BLaER1 (cell line): ENCODE data around the gene MAGI2.

Experiments used
- H3K27ac ChIP-seq: shearing (Covaris generic); formaldehyde crosslinking; 2 replicates; pipeline ENCODE4 v1.8.1; 2022
- H3K27me3 ChIP-seq: shearing (Covaris generic); formaldehyde crosslinking; 2 replicates; pipeline ENCODE4 v1.8.1; 2022
- H3K36me3 ChIP-seq: shearing (Covaris generic); formaldehyde crosslinking; 2 replicates; pipeline ENCODE4 v1.8.1; 2022
- H3K4me1 ChIP-seq: shearing (Covaris generic); formaldehyde crosslinking; 2 replicates; pipeline ENCODE4 v1.8.1; 2022
- H3K4me2 ChIP-seq: shearing (Covaris generic); formaldehyde crosslinking; 2 replicates; pipeline ENCODE4 v1.8.1; 2022
- H3K4me3 ChIP-seq: shearing (Covaris generic); formaldehyde crosslinking; 2 replicates; pipeline ENCODE4 v1.8.1; 2022
- H3K9ac ChIP-seq: shearing (Covaris generic); formaldehyde crosslinking; 2 replicates; pipeline ENCODE4 v1.8.1; 2022
- H3K9me3 ChIP-seq: shearing (Covaris generic); formaldehyde crosslinking; 2 replicates; pipeline ENCODE4 v1.8.1; 2022
- H4K20me1 ChIP-seq: shearing (Covaris generic); formaldehyde crosslinking; 2 replicates; pipeline ENCODE4 v1.8.1; 2022
- Cebpa-rat ChIP-seq: shearing (Covaris generic); IDR thresholded peaks from 2 replicates; pipeline ENCODE4 v1.8.1; 2022

MAGI2 gene

DNA sequence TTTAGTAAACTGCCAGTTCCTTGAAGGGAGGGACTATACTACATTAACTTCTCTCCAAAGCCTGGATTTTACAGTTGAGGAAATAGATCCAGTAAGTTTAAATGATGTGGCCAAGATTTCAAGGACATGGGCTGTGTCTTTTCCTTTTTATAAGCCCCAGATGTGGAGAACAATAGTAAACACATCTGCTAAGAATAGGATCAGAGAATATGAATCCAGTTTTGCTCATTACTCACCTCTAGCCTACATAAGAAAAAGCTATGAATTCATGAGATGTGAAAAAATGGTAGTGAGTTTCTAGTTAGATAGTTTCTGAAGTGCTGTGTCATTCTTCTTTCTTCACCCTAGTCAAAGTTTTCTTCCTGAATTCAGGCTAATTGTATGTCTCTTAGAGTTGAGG is 38.6 kb downstream of the MAGI2 start:
- no peak for TF ChIP-seq Cebpa-rat
- H3K36me3 ChIP-seq: no peaks in the 10 kb centered on the region
- no peaks in the 10 kb centered on the region for H3K4me1 ChIP-seq
- no peak overlapping the region for H3K4me2 ChIP-seq
- H3K4me3 ChIP-seq: no peak overlapping the region
- no peak overlapping the region for H3K27ac ChIP-seq
- H4K20me1 ChIP-seq: no peaks in the 10 kb centered on the region
- H3K9me3 ChIP-seq: no peaks in the 10 kb centered on the region
- H3K9ac ChIP-seq: no peak overlapping the region
- no peaks in the 10 kb centered on the region for H3K27me3 ChIP-seq

DNA sequence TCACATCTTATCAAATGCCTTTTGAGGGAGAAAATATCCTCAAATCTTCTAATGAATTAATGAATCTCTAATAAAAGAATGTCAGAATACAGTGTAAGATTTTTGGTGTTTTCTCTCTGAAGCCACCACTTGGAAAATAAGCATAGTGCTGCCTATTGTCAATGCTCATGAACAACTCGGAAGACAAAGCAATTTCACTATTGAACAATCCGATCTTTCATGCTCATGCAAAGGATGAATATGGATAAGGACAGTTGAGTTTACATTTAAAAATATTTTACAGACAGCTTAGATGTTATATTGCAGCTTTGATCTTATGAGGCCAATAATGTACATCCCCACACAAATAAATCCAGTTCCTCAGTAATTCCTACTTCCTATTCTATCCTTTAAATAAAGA is 40.6 kb downstream of the MAGI2 start:
- Histone ChIP-seq H3K4me1 (no peaks in the 10 kb centered on the region), H3K9ac (no peak overlapping the region), H3K4me2 (no peak overlapping the region), H3K36me3 (no peaks in the 10 kb centered on the region), H3K27ac (no peak overlapping the region), H3K27me3 (no peaks in the 10 kb centered on the region), H3K9me3 (no peaks in the 10 kb centered on the region), H3K4me3 (no peak overlapping the region), H4K20me1 (no peaks in the 10 kb centered on the region)
- no peak for TF ChIP-seq Cebpa-rat

DNA sequence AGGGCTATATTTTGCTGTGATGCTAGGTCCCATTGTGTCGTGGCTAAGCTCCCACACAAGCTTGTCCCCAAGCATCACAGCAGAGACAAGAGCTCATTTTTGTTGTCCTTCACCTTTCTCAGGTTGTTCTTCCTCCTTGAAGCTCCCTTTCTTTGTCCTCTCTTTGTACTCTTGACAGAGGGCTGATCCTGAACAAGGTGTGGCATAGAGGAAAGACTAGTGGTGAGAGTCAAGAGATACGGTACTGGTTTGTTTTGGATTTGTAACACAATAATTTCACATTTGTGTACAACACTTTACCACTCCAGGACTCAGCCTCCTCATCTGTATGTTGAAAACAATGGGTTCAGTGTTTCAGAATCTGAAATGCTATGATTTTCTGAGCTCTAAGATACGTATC is 41.0 kb downstream of the MAGI2 start:
- no peak overlapping the region for H3K27ac ChIP-seq
- no peak for TF ChIP-seq Cebpa-rat
- no peaks in the 10 kb centered on the region for H4K20me1 ChIP-seq
- no peak overlapping the region for H3K9ac ChIP-seq
- H3K27me3 ChIP-seq: no peaks in the 10 kb centered on the region
- H3K4me2 ChIP-seq: no peak overlapping the region
- H3K4me3 ChIP-seq: no peak overlapping the region
- no peaks in the 10 kb centered on the region for H3K9me3 ChIP-seq
- H3K36me3 ChIP-seq: no peaks in the 10 kb centered on the region
- no peaks in the 10 kb centered on the region for H3K4me1 ChIP-seq

DNA sequence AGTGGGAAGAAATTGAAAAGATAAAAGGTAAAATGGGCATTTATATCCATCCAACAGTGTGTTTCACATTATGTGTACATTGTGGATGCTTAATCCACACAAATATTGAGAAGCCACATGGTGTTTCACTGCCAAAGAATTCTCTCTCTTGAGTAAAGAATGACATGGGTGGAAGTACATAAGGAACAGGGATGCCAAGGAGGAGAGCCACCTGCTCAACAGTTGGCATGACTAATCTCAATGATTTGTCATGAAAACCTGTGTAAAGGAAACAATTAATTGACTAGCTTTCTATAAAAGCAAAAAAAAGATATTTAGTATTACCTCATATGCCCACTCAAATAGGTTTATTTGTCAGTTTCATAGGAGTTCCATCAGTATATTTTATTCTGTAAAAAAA is 43.1 kb downstream of the MAGI2 start:
- H3K4me1 ChIP-seq: no peaks in the 10 kb centered on the region
- no peaks in the 10 kb centered on the region for H3K9me3 ChIP-seq
- H3K4me2 ChIP-seq: no peak overlapping the region
- no peaks in the 10 kb centered on the region for H3K27me3 ChIP-seq
- no peak overlapping the region for H3K4me3 ChIP-seq
- H3K9ac ChIP-seq: no peak overlapping the region
- H3K36me3 ChIP-seq: no peaks in the 10 kb centered on the region
- H3K27ac ChIP-seq: no peak overlapping the region
- H4K20me1 ChIP-seq: no peaks in the 10 kb centered on the region
- no peak for TF ChIP-seq Cebpa-rat

DNA sequence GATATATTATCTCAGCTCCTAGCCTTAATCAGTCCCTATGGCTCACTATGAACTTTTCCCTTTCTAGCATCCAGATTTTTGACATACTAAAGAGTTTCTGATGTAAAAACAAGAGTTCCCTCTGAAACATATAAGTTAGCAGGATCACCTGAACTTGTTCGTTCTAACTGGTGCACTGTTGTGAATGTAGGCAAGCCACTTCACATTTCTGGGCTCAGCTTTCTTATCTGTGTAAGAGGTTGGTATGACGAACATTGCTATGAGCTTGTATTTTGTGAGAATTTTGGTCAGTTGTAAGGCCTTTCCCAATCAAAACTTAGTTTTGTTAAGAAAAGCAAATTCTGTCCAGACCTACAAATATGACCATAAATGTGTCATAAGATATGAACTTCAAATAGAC is 46.1 kb downstream of the MAGI2 start:
- no peaks in the 10 kb centered on the region for H3K36me3 ChIP-seq
- no peak for TF ChIP-seq Cebpa-rat
- no peak overlapping the region for H3K27ac ChIP-seq

DNA sequence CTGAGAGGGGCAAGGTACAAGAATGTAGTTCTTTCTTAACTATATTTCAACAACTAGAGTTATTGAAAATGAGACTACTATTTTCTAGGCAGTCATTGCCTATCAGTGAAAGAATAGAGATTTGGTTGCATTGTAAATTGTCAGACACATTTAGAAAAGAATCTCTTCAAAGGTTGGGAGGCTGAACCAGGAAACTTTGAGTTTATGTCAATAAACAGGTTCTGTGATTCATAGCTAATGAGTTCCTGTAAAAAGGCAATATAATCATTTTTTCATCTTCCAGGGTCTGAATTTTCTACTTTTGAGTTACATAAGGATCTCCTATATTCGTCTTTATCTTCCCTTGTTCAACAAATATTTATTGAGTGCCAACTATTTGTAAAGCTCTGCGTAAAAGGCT is 47.1 kb downstream of the MAGI2 start:
- no peak for TF ChIP-seq Cebpa-rat
- Histone ChIP-seq H3K36me3 (no peaks in the 10 kb centered on the region), H3K27ac (no peak overlapping the region), H3K9me3 (no peaks in the 10 kb centered on the region), H3K4me1 (no peaks in the 10 kb centered on the region), H3K4me3 (no peak overlapping the region), H3K27me3 (no peaks in the 10 kb centered on the region), H3K4me2 (no peak overlapping the region), H3K9ac (no peak overlapping the region), H4K20me1 (no peaks in the 10 kb centered on the region)

More for the DNA sequence above, 46.1 kb downstream of the MAGI2 start:
- no peaks in the 10 kb centered on the region for H3K4me1 ChIP-seq
- no peaks in the 10 kb centered on the region for H3K9me3 ChIP-seq
- no peak overlapping the region for H3K4me3 ChIP-seq
- no peaks in the 10 kb centered on the region for H4K20me1 ChIP-seq
- no peak overlapping the region for H3K9ac ChIP-seq
- H3K27me3 ChIP-seq: no peaks in the 10 kb centered on the region
- no peak overlapping the region for H3K4me2 ChIP-seq

DNA sequence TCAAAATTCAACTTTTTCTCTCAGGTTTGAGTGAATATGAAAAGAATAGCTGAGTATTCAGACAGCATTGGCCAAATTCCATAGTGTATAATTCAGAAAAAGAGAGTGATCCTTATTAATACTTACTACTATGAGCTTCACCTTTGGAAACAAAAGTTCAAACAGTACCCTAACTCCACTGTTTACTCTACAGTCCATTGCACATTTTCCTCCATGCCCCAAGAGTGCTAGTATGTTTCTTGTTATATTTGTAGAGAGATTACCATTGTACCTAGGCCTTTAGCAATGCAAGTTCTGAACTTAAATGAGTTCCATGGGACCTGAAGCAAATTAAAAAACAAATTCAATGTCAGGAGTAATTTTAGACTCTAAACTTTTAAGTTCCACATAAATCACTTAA is 48.1 kb downstream of the MAGI2 start:
- H3K9me3 ChIP-seq: no peaks in the 10 kb centered on the region
- no peak overlapping the region for H3K4me2 ChIP-seq
- no peak overlapping the region for H3K9ac ChIP-seq
- H3K4me1 ChIP-seq: no peaks in the 10 kb centered on the region
- TF ChIP-seq Cebpa-rat: no peak
- H3K27ac ChIP-seq: no peak overlapping the region
- H4K20me1 ChIP-seq: no peaks in the 10 kb centered on the region
- H3K4me3 ChIP-seq: no peak overlapping the region
- no peaks in the 10 kb centered on the region for H3K27me3 ChIP-seq
- H3K36me3 ChIP-seq: no peaks in the 10 kb centered on the region

DNA sequence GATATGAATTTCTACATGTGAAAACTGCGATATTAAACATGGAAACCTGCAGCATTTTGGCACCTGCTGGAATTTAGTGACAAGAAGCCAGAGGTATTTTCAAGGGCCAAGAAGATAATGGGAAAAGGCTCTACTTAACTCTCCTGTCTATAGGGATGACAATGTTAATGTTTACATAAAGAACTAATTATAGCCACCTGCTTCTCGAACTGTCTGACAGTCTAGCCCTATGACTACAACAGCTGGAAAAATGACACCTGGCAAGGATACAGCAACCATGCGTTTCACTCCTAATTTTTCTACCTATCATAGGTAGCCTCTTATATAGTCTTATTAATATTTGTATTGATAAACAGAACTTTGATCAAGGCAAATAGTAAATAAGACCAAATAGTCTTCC is 49.6 kb downstream of the MAGI2 start:
- Histone ChIP-seq H3K9me3 (no peaks in the 10 kb centered on the region), H3K27ac (no peak overlapping the region), H3K4me2 (no peak overlapping the region), H3K9ac (no peak overlapping the region), H3K4me1 (no peaks in the 10 kb centered on the region), H3K27me3 (no peaks in the 10 kb centered on the region), H4K20me1 (no peaks in the 10 kb centered on the region), H3K4me3 (no peak overlapping the region), H3K36me3 (no peaks in the 10 kb centered on the region)
- TF ChIP-seq Cebpa-rat: no peak

DNA sequence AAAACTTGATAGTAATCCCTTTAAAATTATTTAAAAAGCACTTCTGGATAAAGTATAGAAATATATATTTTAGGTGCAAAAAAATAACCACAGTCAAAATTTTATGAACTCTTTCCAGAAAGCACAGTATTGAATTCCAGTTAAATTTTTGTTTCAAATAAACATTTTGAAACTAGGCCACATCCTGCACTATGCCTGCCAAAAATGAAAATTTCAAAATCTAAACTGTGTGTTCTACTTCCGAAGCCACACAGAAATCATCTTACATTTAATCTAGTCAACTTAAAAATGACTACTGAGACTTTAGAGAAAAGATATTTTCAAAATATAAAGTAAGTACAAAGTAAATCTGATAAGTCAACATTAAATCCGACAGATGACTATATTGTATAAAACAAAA is 50.0 kb downstream of the MAGI2 start:
- no peaks in the 10 kb centered on the region for H3K36me3 ChIP-seq
- no peak overlapping the region for H3K4me3 ChIP-seq
- H3K27me3 ChIP-seq: no peaks in the 10 kb centered on the region
- no peak overlapping the region for H3K27ac ChIP-seq
- no peaks in the 10 kb centered on the region for H4K20me1 ChIP-seq
- no peak for TF ChIP-seq Cebpa-rat
- no peak overlapping the region for H3K4me2 ChIP-seq
- H3K4me1 ChIP-seq: no peaks in the 10 kb centered on the region
- H3K9ac ChIP-seq: no peak overlapping the region
- H3K9me3 ChIP-seq: no peaks in the 10 kb centered on the region

DNA sequence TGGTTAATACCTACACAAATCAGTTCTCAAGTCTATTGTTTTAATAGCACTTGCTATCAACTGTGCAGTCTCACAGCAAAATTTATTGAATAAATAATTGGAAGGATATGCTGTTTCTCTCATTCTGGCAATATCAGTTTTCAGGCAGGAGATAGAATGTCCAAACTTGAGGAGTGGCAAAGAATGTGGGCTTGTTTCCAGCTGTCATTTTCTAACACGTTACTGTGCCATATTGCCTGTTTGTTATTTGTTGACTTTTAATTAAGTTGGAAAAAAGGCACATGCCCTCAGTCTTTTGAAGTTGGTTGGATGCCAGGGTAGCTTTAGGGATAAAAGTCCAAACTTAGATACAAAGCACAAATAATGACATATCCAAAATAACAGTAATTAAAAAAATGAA is 52.2 kb downstream of the MAGI2 start:
- no peaks in the 10 kb centered on the region for H3K36me3 ChIP-seq
- no peak overlapping the region for H3K4me2 ChIP-seq
- H3K27ac ChIP-seq: no peak overlapping the region
- H4K20me1 ChIP-seq: no peaks in the 10 kb centered on the region
- H3K9ac ChIP-seq: no peak overlapping the region
- no peaks in the 10 kb centered on the region for H3K9me3 ChIP-seq
- no peaks in the 10 kb centered on the region for H3K27me3 ChIP-seq
- H3K4me1 ChIP-seq: no peaks in the 10 kb centered on the region
- no peak overlapping the region for H3K4me3 ChIP-seq
- no peak for TF ChIP-seq Cebpa-rat

DNA sequence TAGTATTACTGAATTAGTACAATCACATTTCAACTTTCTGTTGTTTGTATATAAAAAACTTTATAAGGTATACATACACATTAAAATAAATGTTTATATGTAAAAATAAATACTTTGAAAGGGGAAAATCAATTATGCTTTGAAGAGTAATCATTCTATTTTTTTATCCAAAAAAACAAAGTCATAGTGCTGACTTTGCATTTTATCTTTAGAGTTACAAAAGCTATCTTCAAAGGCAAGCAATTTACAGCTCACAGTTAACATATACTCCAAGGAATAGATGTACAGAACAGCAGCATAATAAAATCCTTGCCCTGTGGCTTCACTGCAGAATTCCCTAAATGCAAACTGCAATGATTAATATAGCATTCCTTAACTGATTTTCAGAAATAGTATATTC is 53.2 kb downstream of the MAGI2 start:
- H3K27ac ChIP-seq: no peak overlapping the region
- H3K4me1 ChIP-seq: no peaks in the 10 kb centered on the region
- H4K20me1 ChIP-seq: no peaks in the 10 kb centered on the region
- no peaks in the 10 kb centered on the region for H3K9me3 ChIP-seq
- TF ChIP-seq Cebpa-rat: no peak
- no peaks in the 10 kb centered on the region for H3K36me3 ChIP-seq
- H3K4me2 ChIP-seq: no peak overlapping the region
- H3K27me3 ChIP-seq: no peaks in the 10 kb centered on the region
- no peak overlapping the region for H3K9ac ChIP-seq
- H3K4me3 ChIP-seq: no peak overlapping the region
